ENCODE data around the gene NELL1.

The NELL1 gene

GRCh38 chr11:21495879-21496278 lies 826.5 kb downstream of the NELL1 start:
- Histone ChIP-seq H3K9ac (ENCODE audit: low read length) (no peak overlapping the region), H3K4me1 (ENCODE audit: control insufficient read depth, insufficient read depth, low read length) (no peaks in the 10 kb centered on the region), H3K36me3 (ENCODE audit: control insufficient read depth, insufficient read depth, low read length) (no peaks in the 10 kb centered on the region), H3K27ac (ENCODE audit: low read depth, low read length) (no peak overlapping the region), H3K9me3 (ENCODE audit: control insufficient read depth, insufficient read depth, low read depth, low read length) (no peaks in the 10 kb centered on the region), H3K27me3 (ENCODE audit: control insufficient read depth, insufficient read depth, low read length) (no peaks in the 10 kb centered on the region), H3K4me3 (ENCODE audit: low read depth, low read length) (no peak overlapping the region)

DNA sequence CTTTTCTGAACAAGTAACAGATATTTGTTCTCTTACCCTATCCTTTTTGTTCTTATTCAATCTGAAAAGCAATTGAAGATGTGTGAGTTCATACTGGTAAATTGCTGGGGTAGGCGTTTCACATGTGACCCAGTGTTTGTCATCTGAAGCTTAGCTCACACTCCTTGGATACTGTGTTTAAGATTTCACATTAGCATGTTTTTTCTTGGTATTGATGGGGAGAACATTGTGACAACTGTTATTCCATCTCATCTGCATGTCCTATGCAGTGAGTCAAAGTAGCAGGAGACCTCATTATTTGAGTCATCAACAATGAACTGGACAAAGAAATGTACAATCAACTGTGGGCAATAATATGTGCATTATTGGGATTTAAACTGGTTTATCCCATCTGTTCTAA lies 831.9 kb downstream of the NELL1 start:
- Histone ChIP-seq H3K36me3 (ENCODE audit: control insufficient read depth, insufficient read depth, low read length) (no peaks in the 10 kb centered on the region), H3K9ac (ENCODE audit: low read length) (no peak overlapping the region), H3K27ac (ENCODE audit: low read depth, low read length) (no peak overlapping the region), H3K9me3 (ENCODE audit: control insufficient read depth, insufficient read depth, low read depth, low read length) (no peaks in the 10 kb centered on the region), H3K27me3 (ENCODE audit: control insufficient read depth, insufficient read depth, low read length) (no peaks in the 10 kb centered on the region), H3K4me3 (ENCODE audit: low read depth, low read length) (no peak overlapping the region), H3K4me1 (ENCODE audit: control insufficient read depth, insufficient read depth, low read length) (no peaks in the 10 kb centered on the region)

DNA sequence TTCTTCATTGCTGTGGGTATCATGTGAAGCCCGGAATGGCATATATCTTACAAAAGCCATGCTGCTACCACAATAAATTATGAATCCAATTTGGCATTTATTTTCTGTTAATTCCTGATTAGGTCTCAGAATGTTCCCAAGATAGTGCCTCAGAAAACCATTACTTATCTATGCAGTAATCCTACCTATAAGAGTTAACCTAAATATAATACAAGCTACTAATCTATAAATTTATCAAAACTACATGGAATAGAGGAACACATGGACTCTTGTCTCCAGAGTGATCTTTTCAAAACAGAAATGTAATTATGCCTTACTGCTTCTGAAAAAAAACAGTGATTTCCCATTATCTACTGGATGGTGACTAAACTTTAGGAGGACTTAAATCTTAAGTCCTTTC lies 835.7 kb downstream of the NELL1 start:
- Histone ChIP-seq H3K4me1 (ENCODE audit: control insufficient read depth, insufficient read depth, low read length) (no peaks in the 10 kb centered on the region), H3K4me3 (ENCODE audit: low read depth, low read length) (no peak overlapping the region), H3K27me3 (ENCODE audit: control insufficient read depth, insufficient read depth, low read length) (no peaks in the 10 kb centered on the region), H3K9me3 (ENCODE audit: control insufficient read depth, insufficient read depth, low read depth, low read length) (no peaks in the 10 kb centered on the region), H3K36me3 (ENCODE audit: control insufficient read depth, insufficient read depth, low read length) (no peaks in the 10 kb centered on the region), H3K27ac (ENCODE audit: low read depth, low read length) (no peak overlapping the region), H3K9ac (ENCODE audit: low read length) (no peak overlapping the region)

GRCh38 chr11:21511835-21512440 lies 842.6 kb downstream of the NELL1 start:
- H3K27me3 ChIP-seq (ENCODE audit: control insufficient read depth, insufficient read depth, low read length): no peaks in the 10 kb centered on the region
- H3K36me3 ChIP-seq (ENCODE audit: control insufficient read depth, insufficient read depth, low read length): no peaks in the 10 kb centered on the region
- H3K4me3 ChIP-seq (ENCODE audit: low read depth, low read length): no peak overlapping the region
- H3K27ac ChIP-seq (ENCODE audit: low read depth, low read length): no peak overlapping the region
- H3K9ac ChIP-seq (ENCODE audit: low read length): no peak overlapping the region
- no peaks in the 10 kb centered on the region for H3K9me3 ChIP-seq (ENCODE audit: control insufficient read depth, insufficient read depth, low read depth, low read length)
- H3K4me1 ChIP-seq (ENCODE audit: control insufficient read depth, insufficient read depth, low read length): no peaks in the 10 kb centered on the region

GRCh38 chr11:21514316-21514715 lies 844.9 kb downstream of the NELL1 start:
- H3K9ac ChIP-seq (ENCODE audit: low read length): no peak overlapping the region
- H3K27me3 ChIP-seq (ENCODE audit: control insufficient read depth, insufficient read depth, low read length): no peaks in the 10 kb centered on the region
- H3K9me3 ChIP-seq (ENCODE audit: control insufficient read depth, insufficient read depth, low read depth, low read length): no peaks in the 10 kb centered on the region
- H3K27ac ChIP-seq (ENCODE audit: low read depth, low read length): no peak overlapping the region
- H3K4me3 ChIP-seq (ENCODE audit: low read depth, low read length): no peak overlapping the region
- no peaks in the 10 kb centered on the region for H3K36me3 ChIP-seq (ENCODE audit: control insufficient read depth, insufficient read depth, low read length)
- no peaks in the 10 kb centered on the region for H3K4me1 ChIP-seq (ENCODE audit: control insufficient read depth, insufficient read depth, low read length)

GRCh38 chr11:21520244-21520643 lies 850.9 kb downstream of the NELL1 start:
- Histone ChIP-seq H3K27ac (ENCODE audit: low read depth, low read length) (no peak overlapping the region), H3K36me3 (ENCODE audit: control insufficient read depth, insufficient read depth, low read length) (no peaks in the 10 kb centered on the region), H3K4me1 (ENCODE audit: control insufficient read depth, insufficient read depth, low read length) (no peaks in the 10 kb centered on the region), H3K4me3 (ENCODE audit: low read depth, low read length) (no peak overlapping the region), H3K9me3 (ENCODE audit: control insufficient read depth, insufficient read depth, low read depth, low read length) (no peaks in the 10 kb centered on the region), H3K27me3 (ENCODE audit: control insufficient read depth, insufficient read depth, low read length) (no peaks in the 10 kb centered on the region), H3K9ac (ENCODE audit: low read length) (no peak overlapping the region)

GRCh38 chr11:21529187-21529586 lies 859.8 kb downstream of the NELL1 start:
- Histone ChIP-seq H3K27me3 (ENCODE audit: control insufficient read depth, insufficient read depth, low read length) (no peaks in the 10 kb centered on the region), H3K4me3 (ENCODE audit: low read depth, low read length) (no peak overlapping the region), H3K9ac (ENCODE audit: low read length) (no peak overlapping the region), H3K9me3 (ENCODE audit: control insufficient read depth, insufficient read depth, low read depth, low read length) (peaks cover 5% of the 10 kb centered on the region; the same call in 1 of the 2 replicates), H3K4me1 (ENCODE audit: control insufficient read depth, insufficient read depth, low read length) (no peaks in the 10 kb centered on the region), H3K27ac (ENCODE audit: low read depth, low read length) (no peak overlapping the region), H3K36me3 (ENCODE audit: control insufficient read depth, insufficient read depth, low read length) (no peaks in the 10 kb centered on the region)

DNA sequence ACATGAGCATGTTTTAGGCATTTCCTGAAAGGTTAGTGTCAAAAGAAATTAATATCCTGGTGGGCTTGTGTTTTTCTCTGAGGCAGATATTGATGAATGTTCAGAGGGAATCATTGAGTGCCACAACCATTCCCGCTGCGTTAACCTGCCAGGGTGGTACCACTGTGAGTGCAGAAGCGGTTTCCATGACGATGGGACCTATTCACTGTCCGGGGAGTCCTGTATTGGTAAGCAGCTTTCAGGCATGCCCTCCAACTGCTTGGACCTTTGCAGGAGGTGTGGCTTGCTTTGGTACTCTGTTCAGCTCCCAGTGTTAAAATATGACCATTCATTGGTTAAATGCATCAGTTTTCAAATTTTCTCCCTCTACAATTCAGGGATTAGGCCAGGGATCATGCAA lies 864.9 kb downstream of the NELL1 start:
- Histone ChIP-seq H3K27ac (ENCODE audit: low read depth, low read length) (no peak overlapping the region), H3K9ac (ENCODE audit: low read length) (no peak overlapping the region), H3K4me3 (ENCODE audit: low read depth, low read length) (no peak overlapping the region), H3K27me3 (ENCODE audit: control insufficient read depth, insufficient read depth, low read length) (no peaks in the 10 kb centered on the region), H3K9me3 (ENCODE audit: control insufficient read depth, insufficient read depth, low read depth, low read length) (no peaks in the 10 kb centered on the region), H3K36me3 (ENCODE audit: control insufficient read depth, insufficient read depth, low read length) (no peaks in the 10 kb centered on the region), H3K4me1 (ENCODE audit: control insufficient read depth, insufficient read depth, low read length) (no peaks in the 10 kb centered on the region)

- no peaks in the 10 kb centered on the region for H3K36me3 ChIP-seq (ENCODE audit: control insufficient read depth, insufficient read depth, low read length)
- no peaks in the 10 kb centered on the region for H3K27me3 ChIP-seq (ENCODE audit: control insufficient read depth, insufficient read depth, low read length)
- no peaks in the 10 kb centered on the region for H3K9me3 ChIP-seq (ENCODE audit: control insufficient read depth, insufficient read depth, low read depth, low read length)
- H3K9ac ChIP-seq (ENCODE audit: low read length): no peak overlapping the region
- H3K4me3 ChIP-seq (ENCODE audit: low read depth, low read length): no peak overlapping the region
- H3K27ac ChIP-seq (ENCODE audit: low read depth, low read length): no peak overlapping the region
- H3K4me1 ChIP-seq (ENCODE audit: control insufficient read depth, insufficient read depth, low read length): no peaks in the 10 kb centered on the region
Observed at GRCh38 chr11:21537980-21538379, 868.6 kb downstream of the NELL1 start.

DNA sequence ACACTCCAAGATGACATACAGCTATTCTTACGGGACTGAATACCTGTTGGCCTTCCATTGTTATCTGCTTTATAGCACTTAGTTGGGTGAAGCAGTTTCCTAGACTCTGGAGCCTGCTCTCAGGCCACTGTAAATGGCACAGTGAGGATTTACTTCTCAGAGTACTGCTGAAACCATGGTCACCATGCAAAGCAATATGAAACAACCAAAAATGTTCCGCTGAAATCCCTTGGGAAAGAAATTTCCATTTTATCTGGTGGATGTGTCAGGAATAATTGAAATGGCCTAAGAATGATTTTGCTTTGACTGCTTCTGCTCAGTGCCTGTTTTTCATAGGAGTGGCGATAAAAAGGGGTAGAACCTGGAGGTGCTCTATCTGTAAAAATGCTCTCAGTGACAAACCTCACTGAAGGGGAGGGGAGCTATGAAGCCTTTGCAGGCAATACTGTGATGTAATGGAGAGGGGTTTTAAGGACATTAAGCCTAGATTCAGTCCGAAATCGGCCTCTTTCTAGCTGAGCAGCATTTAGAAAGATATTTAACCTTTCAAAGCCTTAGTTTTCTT lies 871.9 kb downstream of the NELL1 start:
- no peaks in the 10 kb centered on the region for H3K9me3 ChIP-seq (ENCODE audit: control insufficient read depth, insufficient read depth, low read depth, low read length)
- no peaks in the 10 kb centered on the region for H3K4me1 ChIP-seq (ENCODE audit: control insufficient read depth, insufficient read depth, low read length)
- no peak overlapping the region for H3K27ac ChIP-seq (ENCODE audit: low read depth, low read length)
- H3K9ac ChIP-seq (ENCODE audit: low read length): no peak overlapping the region
- H3K4me3 ChIP-seq (ENCODE audit: low read depth, low read length): no peak overlapping the region
- H3K27me3 ChIP-seq (ENCODE audit: control insufficient read depth, insufficient read depth, low read length): no peaks in the 10 kb centered on the region
- H3K36me3 ChIP-seq (ENCODE audit: control insufficient read depth, insufficient read depth, low read length): no peaks in the 10 kb centered on the region

DNA sequence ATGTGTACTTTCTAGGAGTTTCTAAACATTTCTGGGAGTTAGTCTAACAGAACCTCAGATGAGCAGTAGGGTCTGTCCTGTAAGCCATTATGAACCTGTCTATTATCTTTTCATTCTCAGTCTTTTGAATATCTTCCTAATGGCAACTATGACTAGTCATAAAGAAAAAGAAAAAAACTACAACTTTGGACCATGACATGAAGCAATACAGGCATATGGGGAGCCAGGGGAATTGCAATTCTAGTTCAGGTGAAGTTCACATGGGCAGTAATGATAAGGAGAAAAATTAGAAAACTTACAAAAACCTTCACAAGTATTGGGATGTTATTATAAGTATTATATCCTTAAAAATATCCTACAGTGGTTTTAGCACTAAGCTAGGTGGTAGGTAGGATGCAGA lies 874.5 kb downstream of the NELL1 start:
- no peaks in the 10 kb centered on the region for H3K36me3 ChIP-seq (ENCODE audit: control insufficient read depth, insufficient read depth, low read length)

More for the DNA sequence above, 874.5 kb downstream of the NELL1 start:
- Histone ChIP-seq H3K4me1 (ENCODE audit: control insufficient read depth, insufficient read depth, low read length) (no peaks in the 10 kb centered on the region), H3K27ac (ENCODE audit: low read depth, low read length) (no peak overlapping the region), H3K9ac (ENCODE audit: low read length) (no peak overlapping the region), H3K4me3 (ENCODE audit: low read depth, low read length) (no peak overlapping the region), H3K27me3 (ENCODE audit: control insufficient read depth, insufficient read depth, low read length) (no peaks in the 10 kb centered on the region), H3K9me3 (ENCODE audit: control insufficient read depth, insufficient read depth, low read depth, low read length) (no peaks in the 10 kb centered on the region)
